Measurements from ENCODE around the gene RAB13.

The RAB13 gene

GRCh38 chr1:153954826-153955225 is 31.3 kb downstream of the RAB13 start:
- DNase-seq (ENCODE audit: low spot score), result no peak

GRCh38 chr1:153953859-153954365 is 32.2 kb downstream of the RAB13 start:
- no peak for DNase-seq (ENCODE audit: low spot score)

GRCh38 chr1:153951801-153952200 is 34.3 kb downstream of the RAB13 start:
- no peak for DNase-seq (ENCODE audit: low spot score)

GRCh38 chr1:153951183-153951582 is 35.0 kb downstream of the RAB13 start:
- DNase-seq (ENCODE audit: low spot score), result no peak

GRCh38 chr1:153946622-153947241 is 39.4 kb downstream of the RAB13 start, which contains the start of gene DENND4B:
TSS of gene DENND4B (minus strand) at chr1:153946718. CDS start at chr1:153944374, 2,344 bp downstream.
- DNase-seq (ENCODE audit: low spot score), result peak; percentile 88

- DNase-seq (ENCODE audit: low spot score), result peak; percentile 64
Measured at GRCh38 chr1:153945795-153946621, 40.1 kb downstream of the RAB13 start.

- no peak for DNase-seq (ENCODE audit: low spot score)
Measured at GRCh38 chr1:153945131-153945794, 40.9 kb downstream of the RAB13 start.

GRCh38 chr1:153944827-153945117 is 41.4 kb downstream of the RAB13 start:
- no peak for DNase-seq (ENCODE audit: low spot score)

GRCh38 chr1:153944005-153944826 is 41.9 kb downstream of the RAB13 start:
- DNase-seq (ENCODE audit: low spot score), result peak; percentile 30

- DNase-seq (ENCODE audit: low spot score), result no peak
Measured at GRCh38 chr1:153942766-153943549, 43.2 kb downstream of the RAB13 start.

- no peak for DNase-seq (ENCODE audit: low spot score)
Measured at GRCh38 chr1:153941826-153942725, 44.1 kb downstream of the RAB13 start.

GRCh38 chr1:153940756-153941155 is 45.4 kb downstream of the RAB13 start:
- DNase-seq (ENCODE audit: low spot score), result no peak

GRCh38 chr1:153939476-153939875 is 46.7 kb downstream of the RAB13 start:
- DNase-seq (ENCODE audit: low spot score), result no peak

GRCh38 chr1:153938996-153939395 is 47.1 kb downstream of the RAB13 start:
- DNase-seq (ENCODE audit: low spot score), result no peak

GRCh38 chr1:153937331-153937730 is 48.8 kb downstream of the RAB13 start:
- DNase-seq (ENCODE audit: low spot score), result no peak

GRCh38 chr1:153936011-153936802 is 49.9 kb downstream of the RAB13 start:
- DNase-seq (ENCODE audit: low spot score), result no peak

GRCh38 chr1:153934746-153935145 is 51.4 kb downstream of the RAB13 start:
- DNase-seq (ENCODE audit: low spot score), result no peak

GRCh38 chr1:153933955-153934354 is 52.2 kb downstream of the RAB13 start:
- no peak for DNase-seq (ENCODE audit: low spot score)

GRCh38 chr1:153933430-153933829 is 52.7 kb downstream of the RAB13 start:
- no peak for DNase-seq (ENCODE audit: low spot score)

Measured in RKO (cell line).